GM21529 (cell line): ENCODE results near the gene SLC34A3.
"Not testable (repeated sequence)": the region's sequence is repeated elsewhere in the genome, so short reads cannot be mapped to it uniquely, and the experiment has no call there.

Source experiments
- ATAC-seq: cut with Tn5 transposase; IDR thresholded peaks from one replicate; pipeline ENCODE4 v1.9.1; 2021; ENCODE audit not compliant: unreplicated experiment

Gene SLC34A3

GRCh38 chr9:137228968-137229896, 1.5 kb upstream of the SLC34A3 start:
- ATAC-seq = no peak

- ATAC-seq = no peak
Observed at GRCh38 chr9:137229903-137230704, 597 bp upstream of the SLC34A3 start.

- ATAC-seq = no peak
Observed at GRCh38 chr9:137231372-137232039, 805 bp downstream of the SLC34A3 start.

DNA sequence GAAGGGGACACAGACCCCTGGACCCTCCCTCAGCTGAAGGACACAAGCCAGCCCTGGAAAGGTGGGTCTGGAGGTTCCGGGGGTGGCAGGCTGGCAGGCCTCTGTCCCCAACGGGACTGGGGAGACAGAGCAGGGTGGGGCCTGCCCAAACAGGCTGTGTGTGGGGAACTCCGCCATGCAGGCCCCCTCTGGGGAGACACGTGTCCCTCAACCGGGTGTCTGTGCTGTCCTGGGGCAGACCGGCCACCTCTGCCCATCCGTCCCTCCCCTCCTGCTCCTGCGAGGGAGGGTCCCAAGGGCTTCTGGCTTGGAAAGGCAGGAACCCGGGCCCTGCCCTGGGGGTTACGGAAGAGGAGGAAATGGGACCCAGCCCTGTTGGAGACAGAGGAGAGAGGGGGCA, 1.4 kb downstream of the SLC34A3 start:
- ATAC-seq = no peak

DNA sequence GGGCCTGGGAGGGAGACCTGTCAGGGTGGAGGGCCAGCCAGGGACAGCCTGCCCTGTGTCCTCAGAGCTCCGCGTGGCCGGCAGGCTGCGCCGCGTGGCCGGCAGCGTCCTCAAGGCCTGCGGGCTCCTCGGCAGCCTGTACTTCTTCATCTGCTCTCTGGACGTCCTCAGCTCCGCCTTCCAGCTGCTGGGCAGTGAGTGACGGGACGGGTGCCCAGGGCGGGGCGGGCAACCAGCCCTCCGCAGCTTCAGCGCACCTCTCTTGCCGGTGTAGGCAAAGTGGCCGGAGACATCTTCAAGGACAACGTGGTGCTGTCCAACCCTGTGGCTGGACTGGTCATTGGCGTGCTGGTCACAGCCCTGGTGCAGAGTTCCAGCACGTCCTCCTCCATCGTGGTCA, 1.8 kb downstream of the SLC34A3 start:
- no peak for ATAC-seq

DNA sequence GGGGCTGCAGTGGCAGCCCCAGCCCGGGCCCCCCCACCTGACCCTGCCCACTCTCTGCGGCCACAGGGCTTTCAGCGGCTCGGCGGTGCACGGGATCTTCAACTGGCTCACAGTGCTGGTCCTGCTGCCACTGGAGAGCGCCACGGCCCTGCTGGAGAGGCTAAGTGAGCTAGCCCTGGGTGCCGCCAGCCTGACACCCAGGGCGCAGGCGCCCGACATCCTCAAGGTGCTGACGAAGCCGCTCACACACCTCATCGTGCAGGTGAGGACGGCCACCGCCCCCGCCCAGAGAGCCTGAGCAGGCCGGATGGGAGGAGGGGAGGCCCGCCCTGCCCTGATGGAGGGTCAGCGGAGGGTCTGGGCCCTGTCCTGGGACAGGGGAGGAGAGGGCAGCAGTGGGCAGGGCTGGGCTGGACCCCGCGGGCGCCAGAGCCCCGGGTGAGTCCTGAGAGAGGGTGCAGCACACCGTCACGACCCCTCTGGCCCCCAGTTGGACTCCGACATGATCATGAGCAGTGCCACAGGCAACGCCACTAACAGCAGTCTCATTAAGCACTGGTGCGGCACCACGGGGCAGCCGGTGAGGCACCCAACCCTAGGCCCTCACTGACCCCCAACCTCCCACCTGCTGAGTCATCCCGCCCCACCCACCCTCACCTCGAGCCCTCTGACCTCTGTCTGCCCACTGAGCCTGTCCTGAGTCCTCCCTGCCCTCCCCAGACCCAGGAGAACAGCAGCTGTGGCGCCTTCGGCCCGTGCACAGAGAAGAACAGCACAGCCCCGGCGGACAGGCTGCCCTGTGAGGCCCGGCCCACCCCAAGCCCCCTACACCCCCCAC, 2.7 kb downstream of the SLC34A3 start:
- ATAC-seq = no peak

GRCh38 chr9:137234055-137234697, 3.5 kb downstream of the SLC34A3 start:
- no peak for ATAC-seq

DNA sequence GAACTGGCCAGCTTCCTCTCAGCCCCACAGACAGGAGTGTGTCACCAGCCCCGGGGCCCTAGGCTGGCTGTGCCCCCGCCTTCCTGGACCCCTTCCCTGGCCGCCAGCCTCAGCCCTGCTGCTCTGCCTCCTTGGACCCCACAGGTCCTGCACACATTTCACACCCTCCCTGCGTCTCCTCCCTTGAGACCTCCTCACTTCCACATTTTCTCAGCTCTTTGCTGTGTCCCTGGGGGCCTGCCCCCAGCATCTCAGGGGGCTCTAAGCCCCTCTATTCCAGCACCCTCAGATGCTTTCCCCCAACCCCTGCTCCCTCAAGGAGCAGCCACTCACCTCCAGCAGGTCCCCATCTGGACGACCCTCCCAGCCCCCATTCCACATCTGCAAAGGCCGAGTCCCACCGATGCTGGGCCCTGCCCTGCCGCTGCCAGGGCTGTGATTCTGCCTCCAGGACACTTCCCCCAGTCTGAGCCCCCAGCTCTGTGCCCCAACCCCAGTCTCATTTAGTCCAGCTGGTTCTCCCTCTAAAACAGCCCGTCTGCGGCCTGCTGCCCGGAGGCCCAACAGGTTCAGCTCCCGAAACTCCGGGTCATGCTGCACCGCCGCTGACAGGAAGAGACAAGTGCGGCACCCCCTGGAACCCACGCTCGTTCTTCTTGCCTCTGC, 4.2 kb downstream of the SLC34A3 start:
- ATAC-seq = no peak

DNA sequence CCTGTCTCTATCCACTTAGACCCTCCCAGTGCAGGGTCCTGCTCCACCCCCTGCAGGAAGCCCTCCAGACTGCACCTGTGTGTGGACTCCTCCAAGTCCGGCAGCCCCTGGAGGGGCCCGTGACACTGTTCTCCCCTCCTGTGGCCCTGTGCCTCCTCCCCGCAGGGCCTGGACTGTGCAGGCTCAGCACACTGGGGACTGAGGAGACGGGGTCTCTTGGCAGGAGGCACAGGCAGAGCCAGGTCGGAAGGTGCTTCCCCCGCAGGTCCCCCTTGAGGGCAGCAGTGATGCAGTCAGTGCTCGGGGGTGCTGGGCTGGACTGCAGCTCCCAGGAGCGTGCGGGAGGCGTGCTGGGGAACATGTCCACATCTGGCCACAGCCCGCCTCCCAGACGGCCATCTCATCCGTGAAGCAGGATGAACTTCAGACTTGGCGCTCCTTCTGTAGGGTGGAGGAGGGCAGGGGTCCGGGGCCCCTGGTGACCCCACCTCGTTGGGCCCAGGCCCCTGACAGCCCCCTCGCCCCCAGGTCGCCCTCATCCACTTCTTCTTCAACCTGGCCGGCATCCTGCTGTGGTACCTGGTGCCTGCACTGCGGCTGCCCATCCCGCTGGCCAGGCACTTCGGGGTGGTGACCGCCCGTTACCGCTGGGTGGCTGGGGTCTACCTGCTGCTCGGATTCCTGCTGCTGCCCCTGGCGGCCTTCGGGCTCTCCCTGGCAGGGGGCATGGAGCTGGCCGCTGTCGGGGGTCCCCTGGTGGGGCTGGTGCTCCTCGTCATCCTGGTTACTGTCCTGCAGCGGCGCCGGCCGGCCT, 4.9 kb downstream of the SLC34A3 start:
- ATAC-seq = no peak

DNA sequence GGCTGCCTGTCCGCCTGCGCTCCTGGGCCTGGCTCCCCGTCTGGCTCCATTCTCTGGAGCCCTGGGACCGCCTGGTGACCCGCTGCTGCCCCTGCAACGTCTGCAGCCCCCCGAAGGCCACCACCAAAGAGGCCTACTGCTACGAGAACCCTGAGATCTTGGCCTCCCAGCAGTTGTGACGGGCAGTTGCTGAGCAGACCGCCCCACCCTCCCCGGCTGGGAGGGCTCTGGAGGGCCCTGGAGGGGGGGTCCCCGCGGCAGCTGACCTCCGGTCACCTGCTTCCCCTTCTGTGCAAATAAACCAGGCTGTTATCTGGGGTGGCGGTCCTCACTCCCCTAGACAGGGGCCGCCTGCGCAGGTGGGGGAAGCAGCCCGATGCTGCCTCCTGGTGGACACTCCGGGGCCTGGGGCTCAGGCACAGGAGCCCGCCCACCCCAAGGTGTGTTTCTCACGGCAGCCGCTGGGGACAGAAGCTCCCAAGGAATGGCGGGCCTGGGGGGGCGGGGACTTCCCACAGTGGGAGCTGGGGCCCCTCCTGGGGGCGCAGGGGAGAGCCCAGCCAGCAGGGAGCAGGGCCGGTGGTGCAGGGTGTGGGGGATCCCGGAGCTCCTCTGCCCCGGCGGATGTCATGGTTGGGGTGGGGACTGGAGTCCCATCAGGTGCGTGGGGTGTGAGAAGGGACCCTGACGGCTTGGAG, 5.7 kb downstream of the SLC34A3 start:
- peak; percentile 17 for ATAC-seq

GRCh38 chr9:137236936-137237421, 6.3 kb downstream of the SLC34A3 start:
- ATAC-seq = no peak

GRCh38 chr9:137237759-137238726, 7.3 kb downstream of the SLC34A3 start:
- ATAC-seq = no peak

GRCh38 chr9:137239541-137240200, 9.0 kb downstream of the SLC34A3 start:
- not testable (repeated sequence) for ATAC-seq

- ATAC-seq = peak; percentile 32
Observed at GRCh38 chr9:137240318-137240840, 9.7 kb downstream of the SLC34A3 start.

DNA sequence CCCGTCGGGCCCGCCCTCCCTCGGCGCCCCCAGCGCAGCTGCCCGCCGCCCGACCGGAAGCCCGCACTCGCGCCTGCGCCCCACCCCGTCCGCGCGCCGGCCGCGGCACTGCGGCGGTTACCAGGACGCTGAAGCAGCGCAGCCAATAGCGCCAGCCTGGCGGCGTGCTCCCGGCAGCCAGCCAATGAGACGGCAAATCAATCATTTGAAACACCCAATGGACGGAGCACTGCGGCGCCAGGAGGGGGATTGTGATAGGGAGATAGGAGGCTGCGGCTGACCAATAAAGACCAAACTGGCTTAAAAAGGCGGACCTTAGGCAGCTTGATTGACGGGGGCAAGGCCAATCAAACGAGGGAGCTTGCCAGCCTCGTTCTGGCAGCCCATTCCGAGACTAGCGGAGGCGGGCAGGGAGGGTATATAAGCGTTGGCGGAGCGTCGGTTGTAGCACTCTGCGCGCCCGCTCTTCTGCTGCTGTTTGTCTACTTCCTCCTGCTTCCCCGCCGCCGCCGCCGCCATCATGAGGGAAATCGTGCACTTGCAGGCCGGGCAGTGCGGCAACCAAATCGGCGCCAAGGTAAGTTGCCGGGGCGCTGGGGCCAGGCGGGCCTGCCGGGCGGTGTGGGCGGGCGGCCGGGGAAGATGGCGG, 10.3 kb downstream of the SLC34A3 start, which contains the start of gene TUBB4B:
Gene TUBB4B, plus strand, starts transcription at position 447 of the 649 bp plus-strand sequence. Its CDS starts 74 bp downstream, at position 521.
- ATAC-seq = peak; percentile 73
